A673 (cell line): ENCODE measurements around the gene CD93. TPM values are rescaled to one million over a fixed set of nuclear protein-coding genes. Genes with fewer than 3 reads are reported as not detected.

Source experiments
- BruUV-seq: library from RNA; stranded (reverse); fragments of 400-500 nt; replicated peaks from 2 replicates; lab custom pipeline; 2021; lab: Mats Ljungman, UMichigan
- CTCF ChIA-PET: fragments of 300-600 bp; sonication (Branson Sonifier 250); formaldehyde crosslinking; loops from one replicate; lab custom pipeline; 2022; ENCODE audit warnings: antibody characterized with exemption; lab: Charles Lee
- POLR2A ChIA-PET: fragments of 300-600 bp; sonication (Branson Sonifier 250); formaldehyde crosslinking; loops from one replicate; lab custom pipeline; 2022; ENCODE audit warnings: antibody characterized with exemption; ENCODE audit not compliant: low non-redundant PET; lab: Charles Lee
- DNase-seq: peaks from one replicate; pipeline ENCODE4 v3.0.0-alpha.2; 2015; ENCODE audit warnings: low spot score
- H3K27ac ChIP-seq: fragments of 200-600 bp; sonication (generic); 2 replicates; pipeline ENCODE4 v1.5.1; 2016; ENCODE audit warnings: mixed run types, low read depth, mild to moderate bottlenecking, mixed read lengths, antibody characterized with exemption, low read length; ENCODE audit not compliant: poor library complexity, severe bottlenecking
- H3K27me3 ChIP-seq: fragments of 200-600 bp; sonication (generic); replicated peaks from 2 replicates; pipeline ENCODE4 v1.6.1; 2017; ENCODE audit warnings: mixed run types, low read depth, mild to moderate bottlenecking, mixed read lengths, antibody characterized with exemption, low read length; ENCODE audit not compliant: insufficient read depth, poor library complexity
- H3K36me3 ChIP-seq: fragments of 200-600 bp; sonication (generic); 2 replicates; pipeline ENCODE4 v1.6.1; 2016; ENCODE audit warnings: mixed run types, mild to moderate bottlenecking, mixed read lengths, antibody characterized with exemption, low read length; ENCODE audit not compliant: insufficient read depth, poor library complexity, severe bottlenecking
- H3K4me1 ChIP-seq: fragments of 200-600 bp; sonication (generic); 2 replicates; pipeline ENCODE4 v1.6.1; 2017; ENCODE audit warnings: mixed run types, mild to moderate bottlenecking, mixed read lengths, antibody characterized with exemption, low read length; ENCODE audit not compliant: insufficient read depth, poor library complexity, severe bottlenecking
- H3K4me3 ChIP-seq: fragments of 200-600 bp; sonication (generic); 2 replicates; pipeline ENCODE4 v1.5.1; 2016; ENCODE audit warnings: low read depth, mixed run types, mild to moderate bottlenecking, mixed read lengths, low read length; ENCODE audit not compliant: poor library complexity, severe bottlenecking
- H3K9me3 ChIP-seq: fragments of 200-600 bp; sonication (generic); 2 replicates; pipeline ENCODE4 v1.6.1; 2016; ENCODE audit warnings: mixed run types, low read depth, mild to moderate bottlenecking, mixed read lengths, antibody characterized with exemption, low read length; ENCODE audit not compliant: poor library complexity, severe bottlenecking
- EZH2 ChIP-seq: fragments of 200-600 bp; sonication (generic); IDR thresholded peaks from 2 replicates; pipeline ENCODE4 v1.6.1; 2017; ENCODE audit warnings: borderline replicate concordance, low read depth, mild to moderate bottlenecking, mixed read lengths, antibody characterized with exemption, low read length; ENCODE audit not compliant: poor library complexity, severe bottlenecking
- intact Hi-C: fragments of 100-400 bp; cut with micrococcal nuclease; formaldehyde crosslinking; loops from one replicate; pipeline ENCODE4 v1.10.0; 2022; ENCODE audit not compliant: unreplicated experiment
- total RNA-seq: library from RNA; stranded (reverse); gene quantifications from 2 replicates; pipeline ENCODE4 v1.2.3, GENCODE V29; 2021
- TF ChIP-seq, protein P1 (sequence below): fragments of 300-800, 200-600 bp; sonication (generic); conservative IDR thresholded peaks from 2 replicates; pipeline ENCODE4 v1.5.1; 2017; ENCODE audit warnings: low read depth, mild to moderate bottlenecking, antibody characterized with exemption, low read length, moderate library complexity, mixed read lengths

CD93 gene
- total RNA-seq, 1 experiment from 2014 or later: 0.06 TPM

GRCh38 chr20:23035731-23036130, 50.4 kb downstream of the CD93 start:
- Histone ChIP-seq H3K9me3 (no peaks in the 10 kb centered on the region), H3K27me3 (peaks cover 51% of the 10 kb centered on the region), H3K4me3 (no peak overlapping the region), H3K27ac (no peak overlapping the region), H3K36me3 (no peaks in the 10 kb centered on the region), H3K4me1 (no peaks in the 10 kb centered on the region)
- intact Hi-C loops: no loop called here
- no peak for DNase-seq
- POLR2A ChIA-PET: no interaction called here
- TF ChIP-seq EZH2: no peak
- TF ChIP-seq, protein P1, sequence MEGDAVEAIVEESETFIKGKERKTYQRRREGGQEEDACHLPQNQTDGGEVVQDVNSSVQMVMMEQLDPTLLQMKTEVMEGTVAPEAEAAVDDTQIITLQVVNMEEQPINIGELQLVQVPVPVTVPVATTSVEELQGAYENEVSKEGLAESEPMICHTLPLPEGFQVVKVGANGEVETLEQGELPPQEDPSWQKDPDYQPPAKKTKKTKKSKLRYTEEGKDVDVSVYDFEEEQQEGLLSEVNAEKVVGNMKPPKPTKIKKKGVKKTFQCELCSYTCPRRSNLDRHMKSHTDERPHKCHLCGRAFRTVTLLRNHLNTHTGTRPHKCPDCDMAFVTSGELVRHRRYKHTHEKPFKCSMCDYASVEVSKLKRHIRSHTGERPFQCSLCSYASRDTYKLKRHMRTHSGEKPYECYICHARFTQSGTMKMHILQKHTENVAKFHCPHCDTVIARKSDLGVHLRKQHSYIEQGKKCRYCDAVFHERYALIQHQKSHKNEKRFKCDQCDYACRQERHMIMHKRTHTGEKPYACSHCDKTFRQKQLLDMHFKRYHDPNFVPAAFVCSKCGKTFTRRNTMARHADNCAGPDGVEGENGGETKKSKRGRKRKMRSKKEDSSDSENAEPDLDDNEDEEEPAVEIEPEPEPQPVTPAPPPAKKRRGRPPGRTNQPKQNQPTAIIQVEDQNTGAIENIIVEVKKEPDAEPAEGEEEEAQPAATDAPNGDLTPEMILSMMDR: no peak
- CTCF ChIA-PET: no interaction called here
- BruUV-seq: no TSS peak

- no peak for TF ChIP-seq EZH2
- TF ChIP-seq, protein P1: no peak
- Histone ChIP-seq H3K36me3 (no peaks in the 10 kb centered on the region), H3K27ac (no peak within 1 kb of the TSS), H3K4me1 (no peaks in the 10 kb centered on the region), H3K4me3 (no peak within 1 kb of the TSS), H3K9me3 (no peaks in the 10 kb centered on the region), H3K27me3 (peaks cover 50% of the 10 kb centered on the region)
- CTCF ChIA-PET: no interaction called here
- BruUV-seq: no TSS peak
- POLR2A ChIA-PET: no interaction called here
- intact Hi-C loops: no loop called here
- no peak for DNase-seq
These were observed 51.1 kb downstream of the CD93 start, which contains the start of gene SSTR4 for GRCh38 chr20:23034721-23035671. Gene SSTR4 (plus strand): TSS chr20:23035312. CDS start chr20:23035484, 172 bp downstream.

DNA sequence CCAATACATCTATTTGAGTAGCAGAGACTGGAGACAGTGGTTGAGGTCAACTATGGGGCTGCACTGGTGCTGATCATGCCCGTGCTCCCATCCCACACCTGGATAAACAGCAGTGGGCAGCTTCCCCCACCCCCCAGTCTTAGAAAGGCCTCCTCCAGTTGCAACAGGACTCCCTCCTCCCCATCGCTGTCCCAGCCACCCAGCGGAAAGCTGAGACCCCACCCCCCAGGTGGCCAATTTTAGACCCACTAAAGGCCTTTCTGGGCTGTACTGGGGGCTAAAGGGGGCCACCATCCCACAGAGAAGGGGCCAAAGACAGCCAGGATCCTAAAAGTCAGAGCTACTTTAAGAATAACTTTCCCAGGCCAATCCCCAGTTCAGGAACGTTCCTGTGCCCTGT, 52.2 kb downstream of the CD93 start:
- no peaks in the 10 kb centered on the region for H3K9me3 ChIP-seq
- peaks cover 42% of the 10 kb centered on the region for H3K27me3 ChIP-seq
- no peaks in the 10 kb centered on the region for H3K36me3 ChIP-seq
- ChIA-PET POLR2A (no interaction called here), CTCF (no interaction called here)
- intact Hi-C loops: no loop called here
- no peak for DNase-seq
- no peaks in the 10 kb centered on the region for H3K4me1 ChIP-seq
- H3K27ac ChIP-seq: no peak overlapping the region
- TF ChIP-seq EZH2: no peak
- TF ChIP-seq, protein P1: no peak
- BruUV-seq: no TSS peak
- H3K4me3 ChIP-seq: no peak overlapping the region
